Osteoblast (primary cell): ENCODE data around the gene ITGA2. TPM values are rescaled to one million over a fixed set of nuclear protein-coding genes. Genes with fewer than 3 reads are reported as not detected.
"Not testable (repeated sequence)": the region's sequence is repeated elsewhere in the genome, so short reads cannot be mapped to it uniquely, and the experiment has no call there.

Source experiments
- DNase-seq: peaks from one replicate; pipeline ENCODE4 v3.0.0; 2011; ENCODE audit warnings: low spot score, mixed read lengths; ENCODE audit not compliant: insufficient read length; ENCODE audit errors: missing footprints
- H2AFZ ChIP-seq: 2 replicates; pipeline ENCODE4 v1.6.0; 2011; ENCODE audit warnings: mild to moderate bottlenecking, low read length
- H3K27ac ChIP-seq: 2 replicates; pipeline ENCODE4 v1.5.1; 2011; ENCODE audit warnings: mild to moderate bottlenecking, low read depth, low read length, moderate library complexity
- H3K27me3 ChIP-seq: 2 replicates; pipeline ENCODE4 v1.6.0; 2012; ENCODE audit warnings: mild to moderate bottlenecking, control low read depth, inconsistent platforms, low read length, moderate library complexity; ENCODE audit not compliant: insufficient read depth
- H3K36me3 ChIP-seq: 2 replicates; pipeline ENCODE4 v1.5.1; 2011; ENCODE audit warnings: mild to moderate bottlenecking, low read length, control low read depth, moderate library complexity; ENCODE audit not compliant: insufficient read depth
- H3K4me1 ChIP-seq: 2 replicates; pipeline ENCODE4 v1.5.1; 2011; ENCODE audit warnings: mild to moderate bottlenecking, low read length, control low read depth, moderate library complexity; ENCODE audit not compliant: insufficient read depth
- H3K4me2 ChIP-seq: 2 replicates; pipeline ENCODE4 v1.6.0; 2011; ENCODE audit warnings: mild to moderate bottlenecking, low read length; ENCODE audit not compliant: insufficient read depth
- H3K4me3 ChIP-seq: fragments of 200-600 bp; sonication (generic); 3 replicates; pipeline ENCODE4 v1.5.1; 2012; ENCODE audit warnings: mild to moderate bottlenecking, low read length, inconsistent platforms; ENCODE audit not compliant: insufficient read depth
- H3K79me2 ChIP-seq: 2 replicates; pipeline ENCODE4 v1.6.0; 2012; ENCODE audit warnings: mild to moderate bottlenecking, low read length, control low read depth, inconsistent platforms; ENCODE audit not compliant: insufficient read depth
- H3K9me3 ChIP-seq: 2 replicates; pipeline ENCODE4 v1.5.1; 2011; ENCODE audit warnings: low read depth, low read length, control low read depth
- H4K20me1 ChIP-seq: 2 replicates; pipeline ENCODE4 v1.6.0; 2012; ENCODE audit warnings: mild to moderate bottlenecking, low read length, control low read depth; ENCODE audit not compliant: insufficient read depth
- total RNA-seq: library from RNA; depleted of rRNA; stranded (reverse); fragments of >200 nt; gene quantifications from 2 replicates; pipeline ENCODE4 v1.2.3, GENCODE V29; 2012
- TF ChIP-seq, protein P1 (sequence below): IDR thresholded peaks from 2 replicates; pipeline ENCODE4 v1.5.1; 2011; ENCODE audit warnings: mild to moderate bottlenecking, low read depth, low read length, moderate library complexity; ENCODE audit errors: extremely low read depth

The ITGA2 gene
- total RNA-seq, 1 donor = 2.9 TPM

DNA sequence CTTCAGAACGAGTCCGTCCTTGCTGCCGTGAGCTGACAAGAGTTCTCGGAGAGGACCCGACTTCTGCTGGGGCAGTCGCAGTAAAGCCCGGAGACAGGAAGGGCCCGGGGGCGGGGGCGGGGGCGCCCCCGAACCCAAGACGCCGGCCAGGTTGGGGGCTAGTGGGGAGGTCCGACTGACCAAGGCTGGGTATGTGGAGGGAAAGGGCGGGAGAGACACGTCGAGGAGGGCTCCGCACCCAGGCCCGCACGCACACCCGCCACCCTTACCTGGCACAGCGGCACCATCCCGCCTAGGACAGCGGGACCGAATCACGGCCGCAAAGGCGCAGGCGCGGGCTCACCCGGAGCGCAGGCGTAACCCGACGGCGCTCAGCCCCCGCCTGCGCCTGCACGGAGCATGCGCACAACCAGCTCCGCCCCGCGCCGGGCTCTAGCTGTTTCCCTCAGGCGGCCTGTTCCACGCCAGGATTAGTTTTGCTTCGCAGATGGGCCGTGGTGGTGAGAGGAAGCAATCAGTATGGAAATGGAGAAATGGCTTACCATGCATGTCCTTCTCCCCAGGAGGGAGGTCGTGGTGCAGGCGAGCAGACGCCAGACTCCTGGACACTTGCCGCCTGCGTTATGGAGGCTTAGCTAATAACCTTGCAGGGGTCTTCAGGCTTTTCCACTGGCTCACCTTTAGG, 120.4 kb downstream of the ITGA2 start, which contains the start of gene MOCS2:
MOCS2 (minus strand) TSS at position 315 of the 685 bp plus-strand sequence. CDS start 2,583 bp downstream, outside the sequence.
- H3K79me2 ChIP-seq = peaks cover 36% of the 10 kb centered on the region
- peak within 1 kb of the TSS; percentile 81 for H3K4me2 ChIP-seq
- peak within 1 kb of the TSS; percentile 88 for H3K4me3 ChIP-seq
- peaks cover 2% of the 10 kb centered on the region for H4K20me1 ChIP-seq
- peak within 1 kb of the TSS; percentile 98 for H2AFZ ChIP-seq
- H3K27me3 ChIP-seq = no peaks in the 10 kb centered on the region
- TF ChIP-seq, protein P1, sequence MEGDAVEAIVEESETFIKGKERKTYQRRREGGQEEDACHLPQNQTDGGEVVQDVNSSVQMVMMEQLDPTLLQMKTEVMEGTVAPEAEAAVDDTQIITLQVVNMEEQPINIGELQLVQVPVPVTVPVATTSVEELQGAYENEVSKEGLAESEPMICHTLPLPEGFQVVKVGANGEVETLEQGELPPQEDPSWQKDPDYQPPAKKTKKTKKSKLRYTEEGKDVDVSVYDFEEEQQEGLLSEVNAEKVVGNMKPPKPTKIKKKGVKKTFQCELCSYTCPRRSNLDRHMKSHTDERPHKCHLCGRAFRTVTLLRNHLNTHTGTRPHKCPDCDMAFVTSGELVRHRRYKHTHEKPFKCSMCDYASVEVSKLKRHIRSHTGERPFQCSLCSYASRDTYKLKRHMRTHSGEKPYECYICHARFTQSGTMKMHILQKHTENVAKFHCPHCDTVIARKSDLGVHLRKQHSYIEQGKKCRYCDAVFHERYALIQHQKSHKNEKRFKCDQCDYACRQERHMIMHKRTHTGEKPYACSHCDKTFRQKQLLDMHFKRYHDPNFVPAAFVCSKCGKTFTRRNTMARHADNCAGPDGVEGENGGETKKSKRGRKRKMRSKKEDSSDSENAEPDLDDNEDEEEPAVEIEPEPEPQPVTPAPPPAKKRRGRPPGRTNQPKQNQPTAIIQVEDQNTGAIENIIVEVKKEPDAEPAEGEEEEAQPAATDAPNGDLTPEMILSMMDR = no peak
- H3K4me1 ChIP-seq = peaks cover 11% of the 10 kb centered on the region
- H3K27ac ChIP-seq = peak within 1 kb of the TSS; percentile 53
- H3K36me3 ChIP-seq = peaks cover 5% of the 10 kb centered on the region
- H3K9me3 ChIP-seq = no peaks in the 10 kb centered on the region
- DNase-seq = peak; percentile 97

DNA sequence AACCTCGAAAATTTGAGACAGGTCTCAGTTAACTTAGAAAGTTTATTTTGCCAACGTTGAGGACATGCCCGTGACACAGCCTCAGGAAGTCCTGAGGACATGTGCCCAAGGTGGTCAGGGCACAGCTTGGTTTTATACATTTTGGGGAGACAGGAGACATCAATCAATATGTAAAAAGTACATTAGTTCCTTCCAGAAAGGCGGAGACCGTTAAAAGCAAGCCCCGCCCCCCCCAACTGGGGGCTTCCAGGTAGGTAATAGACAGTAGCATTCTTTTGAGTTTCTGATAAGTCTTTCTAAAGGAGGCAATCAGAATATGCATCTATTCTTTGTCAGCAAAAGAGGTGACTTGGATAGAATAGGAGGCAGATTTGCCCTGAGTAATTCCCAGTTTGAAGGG, 121.0 kb downstream of the ITGA2 start:
- Histone ChIP-seq H2AFZ (peak overlapping the region; percentile 98), H3K79me2 (peaks cover 32% of the 10 kb centered on the region), H3K4me1 (peaks cover 11% of the 10 kb centered on the region), H3K4me3 (peak overlapping the region; percentile 88), H3K27me3 (no peaks in the 10 kb centered on the region), H3K36me3 (peaks cover 5% of the 10 kb centered on the region), H4K20me1 (peaks cover 2% of the 10 kb centered on the region), H3K4me2 (peak overlapping the region; percentile 81), H3K27ac (peak overlapping the region; percentile 53), H3K9me3 (no peaks in the 10 kb centered on the region)
- TF ChIP-seq, protein P1 = no peak
- no peak for DNase-seq

DNA sequence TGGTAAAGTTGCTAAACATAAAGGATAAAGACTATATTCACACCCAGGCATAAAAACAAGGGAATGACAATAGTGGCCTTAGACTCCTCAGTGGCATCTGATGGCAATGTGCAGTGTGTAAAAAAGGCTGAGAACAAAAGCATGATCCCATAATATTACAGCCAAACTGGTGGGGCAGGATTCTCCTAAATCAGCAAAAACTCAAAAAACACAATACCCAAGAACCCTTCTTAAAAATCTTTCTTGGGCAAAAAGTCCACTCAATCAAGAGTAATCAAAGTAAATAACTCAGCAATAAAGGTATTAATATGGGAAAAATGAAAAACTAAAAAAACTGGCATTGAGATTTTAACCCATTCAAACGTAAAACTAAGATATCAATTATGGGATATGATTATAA, 122.0 kb downstream of the ITGA2 start:
- H3K4me2 ChIP-seq = peak overlapping the region; percentile 81
- peaks cover 5% of the 10 kb centered on the region for H3K36me3 ChIP-seq
- H3K4me1 ChIP-seq = peaks cover 11% of the 10 kb centered on the region
- no peaks in the 10 kb centered on the region for H3K9me3 ChIP-seq
- H3K27ac ChIP-seq = no peak overlapping the region
- DNase-seq = no peak
- no peak overlapping the region for H2AFZ ChIP-seq
- TF ChIP-seq, protein P1 = no peak
- peaks cover 2% of the 10 kb centered on the region for H4K20me1 ChIP-seq
- no peak overlapping the region for H3K4me3 ChIP-seq
- H3K79me2 ChIP-seq = peaks cover 28% of the 10 kb centered on the region
- H3K27me3 ChIP-seq = no peaks in the 10 kb centered on the region

DNA sequence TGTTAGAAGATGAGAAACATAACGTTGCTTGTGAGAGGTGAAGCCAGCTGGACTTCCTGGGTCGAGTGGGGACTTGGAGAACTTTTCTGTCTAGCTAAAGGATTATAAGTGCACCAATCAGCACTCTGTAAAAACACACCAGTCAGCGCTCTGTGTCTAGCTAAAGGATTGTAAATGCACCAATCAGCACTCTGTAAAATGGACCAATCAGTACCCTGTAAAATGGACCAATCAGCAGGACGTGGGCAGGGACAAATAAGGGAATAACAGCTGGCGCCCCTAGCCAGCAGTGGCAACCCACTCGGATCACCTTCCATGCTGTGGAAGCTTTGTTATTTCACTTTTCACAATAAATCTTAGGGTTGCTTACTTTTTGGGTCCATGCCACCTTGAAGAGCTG, 123.2 kb downstream of the ITGA2 start:
- not testable (repeated sequence) for H3K9me3 ChIP-seq, H2AFZ ChIP-seq

More for the DNA sequence above, 123.2 kb downstream of the ITGA2 start:
- H3K27me3 ChIP-seq, H3K27ac ChIP-seq, DNase-seq, H3K36me3 ChIP-seq, H4K20me1 ChIP-seq, H3K4me2 ChIP-seq, H3K4me3 ChIP-seq: not testable (repeated sequence)
- peaks cover 11% of the 10 kb centered on the region for H3K4me1 ChIP-seq
- H3K79me2 ChIP-seq = peaks cover 20% of the 10 kb centered on the region
